Natural killer cell (primary cell): ENCODE results near the gene TCAF1. TPM values are rescaled to one million over a fixed set of nuclear protein-coding genes. Genes with fewer than 3 reads are reported as not detected.

Experiments
- ATAC-seq, 3 donors: fragments of 150-1000 bp in 2 of 3; fragments of 200-7000 bp in 1 of 3; cut with Tn5 transposase; 1 replicate in 1 of 3; 2 replicates in 2 of 3; pipeline ENCODE4 v1.10.0; 2021; ENCODE audit warnings: mild to moderate bottlenecking in 2 of 3, moderate library complexity in 2 of 3
- DNase-seq, 2 donors: peaks; one replicate each; pipeline versions ENCODE4 v3.0.0 to v3.0.0-alpha.2; 2013 to 2021; ENCODE audit warnings: mixed read lengths in 1 of 2
- H3K27ac ChIP-seq: one replicate; pipeline ENCODE4 v1.5.1; 2013; ENCODE audit warnings: mild to moderate bottlenecking, low read length
- H3K27me3 ChIP-seq: one replicate; pipeline ENCODE4 v1.6.1; 2013; ENCODE audit warnings: low read length; ENCODE audit not compliant: control insufficient read depth, insufficient read depth
- H3K36me3 ChIP-seq: one replicate; pipeline ENCODE4 v1.6.1; 2013; ENCODE audit warnings: low read length; ENCODE audit not compliant: control insufficient read depth, insufficient read depth
- H3K4me1 ChIP-seq: one replicate; pipeline ENCODE4 v1.6.1; 2013; ENCODE audit warnings: low read length; ENCODE audit not compliant: control insufficient read depth, insufficient read depth
- H3K4me3 ChIP-seq: one replicate; pipeline ENCODE4 v1.5.1; 2013; ENCODE audit warnings: low read length
- H3K9me3 ChIP-seq: one replicate; pipeline ENCODE4 v1.6.1; 2013; ENCODE audit warnings: low read length; ENCODE audit not compliant: control insufficient read depth, insufficient read depth
- H3K27ac Mint-ChIP-seq, 2 donors: one replicate each; pipeline ENCODE4 v1.8.0; 2022; ENCODE audit warnings: mild to moderate bottlenecking in 2 of 2, mixed read lengths in 2 of 2, moderate library complexity in 1 of 2
- H3K27me3 Mint-ChIP-seq, 2 donors: one replicate each; pipeline ENCODE4 v1.8.0; 2022; ENCODE audit warnings: low read depth in 2 of 2, mixed read lengths in 2 of 2
- H3K36me3 Mint-ChIP-seq: one replicate; pipeline ENCODE4 v1.8.0; 2022; ENCODE audit warnings: mixed read lengths
- H3K4me1 Mint-ChIP-seq, 2 donors: one replicate each; pipeline ENCODE4 v1.8.0; 2022; ENCODE audit warnings: mixed read lengths in 2 of 2
- H3K4me3 Mint-ChIP-seq: one replicate; pipeline ENCODE4 v1.8.0; 2022; ENCODE audit warnings: mild to moderate bottlenecking, moderate library complexity, mixed read lengths
- H3K9me3 Mint-ChIP-seq, 2 donors: one replicate each; pipeline ENCODE4 v1.8.0; 2022; ENCODE audit warnings: mixed read lengths in 2 of 2
- WGBS: methylation state at CpG from one replicate; pipeline ENCODE4 v1.1.7; 2013; ENCODE audit warnings: missing lambda C conversion rate; ENCODE audit not compliant: insufficient coverage; 5-methylcytosine and 5-hydroxymethylcytosine counted together
- intact Hi-C: fragments of 100-400 bp; cut with micrococcal nuclease; formaldehyde crosslinking; loops from one replicate; pipeline ENCODE4 v1.14.2; 2022
- total RNA-seq, 4 donors: library from RNA; stranded (reverse); fragments of 120-200 nt in 1 of 4; gene quantifications; one replicate each; pipeline versions ENCODE4 v1.2.3 to v1.2.4, GENCODE V29; 2013 to 2022
- TF ChIP-seq, protein P1 (sequence below): fragments of 200-600 bp; IDR thresholded peaks from one replicate; pipeline ENCODE4 v1.8.0; 2022; ENCODE audit warnings: antibody characterized with exemption

The TCAF1 gene
- total RNA-seq, 3 donors from 2014 or later (not counting 1 experiment from before 2014, with no cell fraction given), result 12.7 to 24.5 (median 18.8) TPM

DNA sequence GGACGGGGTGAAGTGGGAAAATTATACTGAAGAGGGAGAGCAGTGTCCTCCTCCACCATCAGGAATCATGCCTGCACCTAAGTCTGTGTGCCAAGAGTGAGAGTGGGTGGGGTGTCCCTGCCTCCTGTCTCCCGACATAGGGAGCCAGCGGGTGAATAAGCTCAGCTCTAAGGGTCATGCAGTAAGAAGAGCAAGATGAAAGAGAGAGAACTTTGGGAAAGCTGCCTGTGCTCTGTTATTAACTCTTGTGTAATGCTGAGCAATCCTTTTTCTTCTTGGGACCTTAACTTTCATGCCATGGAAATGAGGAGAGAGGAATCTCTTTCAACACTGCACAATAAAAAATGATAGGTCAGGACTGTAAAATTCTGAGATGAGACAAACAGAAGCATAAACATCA, 7.9 kb upstream of the TCAF1 start:
- Mint-ChIP-seq H3K27me3 (peaks cover 20 to 28% of the 10 kb centered on the region in 2 donors), H3K4me3 (no peak overlapping the region), H3K9me3 (no peaks in the 10 kb centered on the region), H3K36me3 (no peaks in the 10 kb centered on the region), H3K27ac (no peak overlapping the region), H3K4me1 (no peaks in the 10 kb centered on the region)
- intact Hi-C loops, result no loop called here
- Histone ChIP-seq H3K4me1 (no peaks in the 10 kb centered on the region), H3K27ac (no peak overlapping the region), H3K9me3 (no peaks in the 10 kb centered on the region), H3K36me3 (no peaks in the 10 kb centered on the region), H3K4me3 (no peak overlapping the region), H3K27me3 (no peaks in the 10 kb centered on the region)
- DNase-seq (no peak), ATAC-seq (no peak)
- WGBS, result 88% methylated on average over 3 of the region's 3 CpGs
- TF ChIP-seq, protein P1, sequence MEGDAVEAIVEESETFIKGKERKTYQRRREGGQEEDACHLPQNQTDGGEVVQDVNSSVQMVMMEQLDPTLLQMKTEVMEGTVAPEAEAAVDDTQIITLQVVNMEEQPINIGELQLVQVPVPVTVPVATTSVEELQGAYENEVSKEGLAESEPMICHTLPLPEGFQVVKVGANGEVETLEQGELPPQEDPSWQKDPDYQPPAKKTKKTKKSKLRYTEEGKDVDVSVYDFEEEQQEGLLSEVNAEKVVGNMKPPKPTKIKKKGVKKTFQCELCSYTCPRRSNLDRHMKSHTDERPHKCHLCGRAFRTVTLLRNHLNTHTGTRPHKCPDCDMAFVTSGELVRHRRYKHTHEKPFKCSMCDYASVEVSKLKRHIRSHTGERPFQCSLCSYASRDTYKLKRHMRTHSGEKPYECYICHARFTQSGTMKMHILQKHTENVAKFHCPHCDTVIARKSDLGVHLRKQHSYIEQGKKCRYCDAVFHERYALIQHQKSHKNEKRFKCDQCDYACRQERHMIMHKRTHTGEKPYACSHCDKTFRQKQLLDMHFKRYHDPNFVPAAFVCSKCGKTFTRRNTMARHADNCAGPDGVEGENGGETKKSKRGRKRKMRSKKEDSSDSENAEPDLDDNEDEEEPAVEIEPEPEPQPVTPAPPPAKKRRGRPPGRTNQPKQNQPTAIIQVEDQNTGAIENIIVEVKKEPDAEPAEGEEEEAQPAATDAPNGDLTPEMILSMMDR, result no peak

DNA sequence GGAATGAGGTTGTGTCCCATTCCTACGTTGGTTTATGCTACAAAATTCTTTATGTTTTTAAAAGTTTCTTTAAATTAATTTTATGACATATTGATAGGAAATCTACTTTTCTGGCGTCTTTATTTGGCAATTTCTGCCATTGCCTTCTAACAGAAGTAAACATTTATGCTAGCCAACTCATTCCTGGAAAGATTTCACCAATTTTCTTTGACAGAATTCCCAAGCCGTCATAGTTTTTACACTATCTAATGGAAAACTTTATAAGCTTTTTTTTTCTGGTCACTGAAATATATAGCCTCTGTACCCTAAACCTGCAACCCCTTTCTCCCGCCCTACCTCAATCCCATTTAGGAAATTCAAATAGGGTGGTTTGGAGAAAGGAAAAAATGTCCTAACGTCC, 6.1 kb upstream of the TCAF1 start:
- Mint-ChIP-seq H3K27ac (no peak overlapping the region), H3K9me3 (no peaks in the 10 kb centered on the region), H3K27me3 (peaks cover 13 to 16% of the 10 kb centered on the region in 2 donors), H3K4me3 (no peak overlapping the region), H3K36me3 (no peaks in the 10 kb centered on the region), H3K4me1 (no peaks in the 10 kb centered on the region)
- Histone ChIP-seq H3K4me3 (no peak overlapping the region), H3K36me3 (no peaks in the 10 kb centered on the region), H3K27me3 (no peaks in the 10 kb centered on the region), H3K9me3 (no peaks in the 10 kb centered on the region), H3K27ac (no peak overlapping the region), H3K4me1 (no peaks in the 10 kb centered on the region)
- TF ChIP-seq, protein P1, result no peak
- intact Hi-C loops, result no loop called here
- ATAC-seq (no peak), DNase-seq (no peak)
- 88% methylated on average over 2 of the region's 5 CpGs for WGBS

DNA sequence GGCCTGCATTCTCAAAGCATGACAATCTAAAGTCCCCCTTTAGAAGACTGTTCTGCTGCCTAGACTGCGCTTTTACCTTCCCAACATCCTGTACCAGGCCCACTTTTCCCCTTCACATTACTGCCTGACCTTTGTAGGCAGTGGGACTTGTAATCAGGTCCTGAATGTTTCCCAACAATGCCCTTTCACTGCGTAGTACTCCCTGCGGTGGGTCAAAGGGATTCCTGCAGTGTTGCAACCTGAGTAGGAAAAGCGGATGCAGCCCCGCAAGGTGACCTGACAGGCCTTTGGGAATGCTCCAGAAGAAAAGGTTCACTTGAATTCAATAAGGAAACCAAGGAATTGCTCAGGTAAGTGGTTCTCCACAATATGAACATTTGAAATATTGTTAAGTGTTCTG, 4.9 kb upstream of the TCAF1 start:
- Histone ChIP-seq H3K4me1 (peaks cover 3% of the 10 kb centered on the region), H3K4me3 (no peak overlapping the region), H3K27ac (no peak overlapping the region), H3K36me3 (no peaks in the 10 kb centered on the region), H3K9me3 (no peaks in the 10 kb centered on the region), H3K27me3 (no peaks in the 10 kb centered on the region)
- intact Hi-C loops, result no loop called here
- H3K36me3 Mint-ChIP-seq, result no peaks in the 10 kb centered on the region
- H3K4me1 Mint-ChIP-seq, result peaks cover 0 to 4% of the 10 kb centered on the region in 2 donors
- ATAC-seq, result no peak
- no peaks in the 10 kb centered on the region for H3K9me3 Mint-ChIP-seq
- H3K4me3 Mint-ChIP-seq, result no peak overlapping the region
- TF ChIP-seq, protein P1, result no peak
- no peak overlapping the region for H3K27ac Mint-ChIP-seq
- no peak for DNase-seq
- H3K27me3 Mint-ChIP-seq, result peaks cover 13 to 16% of the 10 kb centered on the region in 2 donors
- WGBS, result 95% methylated on average over 5 of the region's 5 CpGs

DNA sequence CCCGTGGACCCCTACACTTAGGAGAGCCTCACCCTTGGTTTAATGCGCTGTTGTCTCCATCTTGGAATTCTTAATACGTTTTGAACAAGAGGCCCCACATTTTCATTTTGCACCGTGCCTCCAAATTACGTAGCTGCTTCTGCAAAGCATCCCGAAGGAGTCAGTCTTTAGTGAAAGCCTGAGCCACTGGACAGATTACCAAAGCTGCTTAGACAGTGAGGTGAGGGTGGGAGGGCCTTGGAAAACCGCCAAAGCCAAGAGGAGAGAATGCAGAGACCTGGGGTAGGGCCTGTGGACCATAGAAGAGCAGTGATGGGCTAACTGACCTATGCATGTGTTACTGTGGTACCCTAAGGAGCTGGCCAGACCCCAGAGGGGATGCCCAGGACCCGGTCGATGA, 4.2 kb upstream of the TCAF1 start:
- H3K4me3 Mint-ChIP-seq, result no peak overlapping the region
- H3K4me3 ChIP-seq, result no peak overlapping the region
- 92% methylated on average over 9 of the region's 9 CpGs for WGBS
- no peak overlapping the region for H3K27ac ChIP-seq
- TF ChIP-seq, protein P1, result no peak
- H3K4me1 ChIP-seq, result peaks cover 8% of the 10 kb centered on the region
- peaks cover 13 to 16% of the 10 kb centered on the region in 2 donors for H3K27me3 Mint-ChIP-seq
- peaks cover 5 to 12% of the 10 kb centered on the region in 2 donors for H3K4me1 Mint-ChIP-seq
- no peaks in the 10 kb centered on the region for H3K27me3 ChIP-seq
- H3K27ac Mint-ChIP-seq, result no peak overlapping the region
- no peaks in the 10 kb centered on the region for H3K36me3 Mint-ChIP-seq
- H3K9me3 ChIP-seq, result no peaks in the 10 kb centered on the region
- no peak for ATAC-seq
- no peak for DNase-seq
- no peaks in the 10 kb centered on the region for H3K9me3 Mint-ChIP-seq
- intact Hi-C loops, result no loop called here
- H3K36me3 ChIP-seq, result no peaks in the 10 kb centered on the region
